K562 (cell line): ENCODE data around the gene SATB2. TPM values are rescaled to one million over a fixed set of nuclear protein-coding genes. Genes with fewer than 3 reads are reported as not detected.

Experiments used
- ETV6 ChIP-seq, 3 experiments: fragments of 150-350 bp in 1 of 3; sonication (generic) in 1 of 3; formaldehyde crosslinking in 1 of 3; IDR thresholded peaks; 2 replicates each; pipeline versions ENCODE4 v1.6.1 to v1.8.0; 2014 to 2022; ENCODE audit warnings: borderline replicate concordance in 2 of 3, low read depth in 2 of 3, antibody characterized with exemption in 1 of 3, low read length in 1 of 3, mild to moderate bottlenecking in 1 of 3, missing genetic modification reagents in 1 of 3
- GATA2 ChIP-seq: sonication (generic); formaldehyde crosslinking; IDR thresholded peaks from 2 replicates; pipeline ENCODE4 v1.4.0; 2020; ENCODE audit warnings: mild to moderate bottlenecking, missing genetic modification reagents
- HDAC3 ChIP-seq: fragments of 450-650 bp; IDR thresholded peaks from 2 replicates; pipeline ENCODE4 v1.6.1; 2018; ENCODE audit warnings: borderline replicate concordance, mild to moderate bottlenecking, moderate library complexity; ENCODE audit not compliant: partially characterized antibody
- HNRNPH1 ChIP-seq: fragments of 200-400 bp; formaldehyde crosslinking; optimal IDR thresholded peaks from 2 replicates; pipeline ENCODE3; 2017; ENCODE audit warnings: low read depth, mild to moderate bottlenecking, low read length, moderate library complexity
- MEIS2 ChIP-seq: fragments of 450-650 bp; IDR thresholded peaks from 2 replicates; pipeline ENCODE4 v1.6.1; 2014; ENCODE audit warnings: mild to moderate bottlenecking; ENCODE audit not compliant: partially characterized antibody
- PYGO2 ChIP-seq: fragments of 450-650 bp; IDR thresholded peaks from 2 replicates; pipeline ENCODE4 v1.6.1; 2016; ENCODE audit warnings: mild to moderate bottlenecking, missing genetic modification characterization, moderate library complexity, missing compliant biosample characterization
- SMARCE1 ChIP-seq: fragments of 450-650 bp; IDR thresholded peaks from 2 replicates; pipeline ENCODE4 v1.7.1; 2016; ENCODE audit warnings: mild to moderate bottlenecking
- TEAD4 ChIP-seq, 2 experiments: sonication (generic) in 1 of 2; formaldehyde crosslinking in 1 of 2; IDR thresholded peaks; 2 replicates each; pipeline versions ENCODE4 v1.6.1 to v1.8.0; 2012 to 2022; ENCODE audit warnings: borderline replicate concordance in 1 of 2, inconsistent platforms in 1 of 2, low read length in 1 of 2, mild to moderate bottlenecking in 1 of 2, missing genetic modification reagents in 1 of 2
- polyA plus RNA-seq, 8 experiments: library from polyadenylated mRNA; depleted of rRNA in 4 of 8; stranded (reverse) in 5 of 8; unstranded in 3 of 8; fragments of >200 nt; fragmentation: Nextera tagmentation in 2 of 8; fragmentation: Illumina TruSeq in 1 of 8; extraction: Ambion mirVana in 2 of 8; extraction: Trizol in 1 of 8; gene quantifications; 2 replicates each; pipeline versions ENCODE4 v1.2.1 to v1.2.3, GENCODE V29; 2011 to 2014; ENCODE audit warnings: inconsistent platforms in 1 of 8, missing spikeins in 1 of 8
- total RNA-seq, 7 experiments: library from RNA; depleted of rRNA in 6 of 7; stranded (reverse); fragments of >200 nt in 6 of 7; fragmentation: Illumina TruSeq in 2 of 7; extraction: Trizol in 2 of 7; gene quantifications; 2 replicates each; pipeline versions ENCODE4 v1.2.1 to v1.2.3, GENCODE V29; 2011 to 2021; ENCODE audit warnings: low replicate concordance in 1 of 7
- TF ChIP-seq, protein P1 (sequence below), 2 experiments: fragments of 450-650 bp; formaldehyde crosslinking in 1 of 2; IDR thresholded peaks; 2 replicates each; pipeline versions ENCODE4 v1.4.0 to v1.6.1; 2014 to 2020; ENCODE audit warnings: mild to moderate bottlenecking in 2 of 2, borderline replicate concordance in 1 of 2, low read depth in 1 of 2

SATB2 gene
- total and polyA plus RNA-seq, 9 of the 15 experiments (the other 6 are each of a cell fraction or from before 2014, with no cell fraction given) = 4.5 to 34.0 (median 15.1) TPM

DNA sequence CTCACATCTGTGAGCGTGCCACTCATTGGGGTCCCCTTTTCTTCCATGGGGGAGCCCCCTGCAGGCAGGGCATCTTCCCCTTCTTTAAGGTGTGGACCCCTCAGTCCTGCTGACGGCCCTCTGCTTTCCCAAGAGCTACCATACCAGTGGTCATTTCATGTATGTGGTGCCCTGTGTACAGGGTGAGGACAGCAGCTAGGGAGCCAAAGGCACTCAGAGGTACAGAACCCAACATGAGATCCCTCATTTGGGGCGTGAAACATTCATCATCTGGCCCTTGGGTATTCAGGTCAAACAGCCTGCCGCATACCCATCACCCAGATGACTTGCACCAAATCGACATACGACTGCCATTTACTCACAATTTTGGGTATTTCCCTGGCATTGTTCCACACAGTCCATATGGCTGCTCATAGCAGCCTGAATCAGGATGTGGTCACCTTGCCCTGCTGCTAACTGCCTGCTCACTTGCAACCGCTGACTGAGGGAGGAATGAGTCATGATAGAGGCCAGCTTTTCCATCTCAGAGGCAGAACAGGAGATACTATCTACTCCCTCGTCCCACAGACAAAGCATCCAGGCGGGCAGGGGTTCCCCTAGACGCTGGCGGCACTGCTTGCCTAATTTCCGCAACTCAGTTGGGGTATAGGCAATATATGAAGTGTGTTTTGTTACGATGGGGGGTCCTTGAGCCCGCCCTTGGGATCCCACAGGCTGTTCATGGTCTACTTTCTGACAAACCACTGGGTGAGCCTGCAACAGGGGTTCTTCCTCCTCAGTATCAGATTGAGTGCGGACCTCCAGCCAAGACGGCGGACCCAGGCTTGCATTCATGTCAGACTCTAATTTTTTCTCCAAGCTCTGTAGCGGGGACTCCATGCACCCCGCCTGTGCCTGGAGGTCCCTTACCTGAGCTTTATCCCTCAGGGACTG, 228.6 kb downstream of the SATB2 start (continued):
- TF ChIP-seq, protein P1, sequence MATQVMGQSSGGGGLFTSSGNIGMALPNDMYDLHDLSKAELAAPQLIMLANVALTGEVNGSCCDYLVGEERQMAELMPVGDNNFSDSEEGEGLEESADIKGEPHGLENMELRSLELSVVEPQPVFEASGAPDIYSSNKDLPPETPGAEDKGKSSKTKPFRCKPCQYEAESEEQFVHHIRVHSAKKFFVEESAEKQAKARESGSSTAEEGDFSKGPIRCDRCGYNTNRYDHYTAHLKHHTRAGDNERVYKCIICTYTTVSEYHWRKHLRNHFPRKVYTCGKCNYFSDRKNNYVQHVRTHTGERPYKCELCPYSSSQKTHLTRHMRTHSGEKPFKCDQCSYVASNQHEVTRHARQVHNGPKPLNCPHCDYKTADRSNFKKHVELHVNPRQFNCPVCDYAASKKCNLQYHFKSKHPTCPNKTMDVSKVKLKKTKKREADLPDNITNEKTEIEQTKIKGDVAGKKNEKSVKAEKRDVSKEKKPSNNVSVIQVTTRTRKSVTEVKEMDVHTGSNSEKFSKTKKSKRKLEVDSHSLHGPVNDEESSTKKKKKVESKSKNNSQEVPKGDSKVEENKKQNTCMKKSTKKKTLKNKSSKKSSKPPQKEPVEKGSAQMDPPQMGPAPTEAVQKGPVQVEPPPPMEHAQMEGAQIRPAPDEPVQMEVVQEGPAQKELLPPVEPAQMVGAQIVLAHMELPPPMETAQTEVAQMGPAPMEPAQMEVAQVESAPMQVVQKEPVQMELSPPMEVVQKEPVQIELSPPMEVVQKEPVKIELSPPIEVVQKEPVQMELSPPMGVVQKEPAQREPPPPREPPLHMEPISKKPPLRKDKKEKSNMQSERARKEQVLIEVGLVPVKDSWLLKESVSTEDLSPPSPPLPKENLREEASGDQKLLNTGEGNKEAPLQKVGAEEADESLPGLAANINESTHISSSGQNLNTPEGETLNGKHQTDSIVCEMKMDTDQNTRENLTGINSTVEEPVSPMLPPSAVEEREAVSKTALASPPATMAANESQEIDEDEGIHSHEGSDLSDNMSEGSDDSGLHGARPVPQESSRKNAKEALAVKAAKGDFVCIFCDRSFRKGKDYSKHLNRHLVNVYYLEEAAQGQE (IDR thresholded peaks at IDR 0.05; ENCODE audit: borderline replicate concordance) = 0 out of 2 replicates have a peak, but pooled peaks have one; percentile 4
- TF ChIP-seq, protein P1 (CRISPR knock-in tag; IDR thresholded peaks at IDR 0.05; ENCODE audit: low read depth) = no peak
- TF ChIP-seq HDAC3 = no peak
- TF ChIP-seq GATA2 = 0 out of 2 replicates have a peak, but pooled peaks have one; percentile 16
- peak; percentile 58; the same call in 1 of the 2 replicates for TF ChIP-seq SMARCE1
- TF ChIP-seq TEAD4 (IDR thresholded peaks at IDR 0.05; ENCODE audit: low read length) = peak; percentile 19; the same call in 1 of the 2 replicates
- TF ChIP-seq TEAD4 (CRISPR knock-in tag; IDR thresholded peaks at IDR 0.05; ENCODE audit: borderline replicate concordance) = no peak
- TF ChIP-seq PYGO2 = no peak
- TF ChIP-seq HNRNPH1 = no peak
- TF ChIP-seq MEIS2 = peak; percentile 3
- no peak for TF ChIP-seq ETV6 (IDR thresholded peaks at IDR 0.05; ENCODE audit: borderline replicate concordance in 1 of 2, low read depth in 2 of 2, low read length in 1 of 2)
- no peak for TF ChIP-seq ETV6 (CRISPR knock-in tag; IDR thresholded peaks at IDR 0.05; ENCODE audit: borderline replicate concordance)
- TF ChIP-seq, all 486 proteins: peak for 14
